Colon (tissue), 2 donors: ENCODE measurements around the gene WDFY4.

Source experiments
- FAIRE-seq: peaks from 2 replicates; lab custom pipeline; 2012; peaks lifted over from hg19 to GRCh38; lab: Jason Lieb, UNC
- donor health status: control.
- donor health status: control.

Gene WDFY4

GRCh38 chr10:48710647-48711275 is 26.1 kb downstream of the WDFY4 start:
- FAIRE-seq = no peak

GRCh38 chr10:48711830-48712229 is 27.2 kb downstream of the WDFY4 start:
- FAIRE-seq = no peak

- no peak for FAIRE-seq
Measured at GRCh38 chr10:48714088-48714487, 29.4 kb downstream of the WDFY4 start.

- no peak for FAIRE-seq
Measured at GRCh38 chr10:48716416-48716815, 31.7 kb downstream of the WDFY4 start.

- no peak for FAIRE-seq
Measured at GRCh38 chr10:48720611-48721010, 35.9 kb downstream of the WDFY4 start.

- no peak for FAIRE-seq
Measured at GRCh38 chr10:48722153-48723145, 37.8 kb downstream of the WDFY4 start.

- FAIRE-seq = no peak
Measured at GRCh38 chr10:48724127-48724526, 39.5 kb downstream of the WDFY4 start.

GRCh38 chr10:48725708-48726107 is 41.0 kb downstream of the WDFY4 start:
- FAIRE-seq = no peak

- no peak for FAIRE-seq
Measured at GRCh38 chr10:48727866-48728265, 43.2 kb downstream of the WDFY4 start.

GRCh38 chr10:48729222-48729621 is 44.5 kb downstream of the WDFY4 start:
- no peak for FAIRE-seq

- no peak for FAIRE-seq
Measured at GRCh38 chr10:48729941-48730457, 45.3 kb downstream of the WDFY4 start.

GRCh38 chr10:48731141-48731540 is 46.5 kb downstream of the WDFY4 start:
- FAIRE-seq = no peak

GRCh38 chr10:48731654-48732053 is 47.0 kb downstream of the WDFY4 start:
- FAIRE-seq = no peak

- no peak for FAIRE-seq
Measured at GRCh38 chr10:48733329-48733728, 48.7 kb downstream of the WDFY4 start.

- FAIRE-seq = no peak
Measured at GRCh38 chr10:48735836-48736390, 51.2 kb downstream of the WDFY4 start.

- FAIRE-seq = no peak
Measured at GRCh38 chr10:48736596-48736995, 51.9 kb downstream of the WDFY4 start.

- FAIRE-seq = no peak
Measured at GRCh38 chr10:48737886-48738285, 53.2 kb downstream of the WDFY4 start.

- FAIRE-seq = no peak
Measured at GRCh38 chr10:48739170-48739569, 54.5 kb downstream of the WDFY4 start.

GRCh38 chr10:48740015-48740707 is 55.5 kb downstream of the WDFY4 start:
- no peak for FAIRE-seq

- FAIRE-seq = no peak
Measured at GRCh38 chr10:48740988-48741387, 56.3 kb downstream of the WDFY4 start.

- FAIRE-seq = no peak
Measured at GRCh38 chr10:48742891-48743860, 58.5 kb downstream of the WDFY4 start.
